ENCODE results near the gene GALNT17.
"Not testable (repeated sequence)": the region's sequence is repeated elsewhere in the genome, so short reads cannot be mapped to it uniquely, and the experiment has no call there.

GALNT17 gene

DNA sequence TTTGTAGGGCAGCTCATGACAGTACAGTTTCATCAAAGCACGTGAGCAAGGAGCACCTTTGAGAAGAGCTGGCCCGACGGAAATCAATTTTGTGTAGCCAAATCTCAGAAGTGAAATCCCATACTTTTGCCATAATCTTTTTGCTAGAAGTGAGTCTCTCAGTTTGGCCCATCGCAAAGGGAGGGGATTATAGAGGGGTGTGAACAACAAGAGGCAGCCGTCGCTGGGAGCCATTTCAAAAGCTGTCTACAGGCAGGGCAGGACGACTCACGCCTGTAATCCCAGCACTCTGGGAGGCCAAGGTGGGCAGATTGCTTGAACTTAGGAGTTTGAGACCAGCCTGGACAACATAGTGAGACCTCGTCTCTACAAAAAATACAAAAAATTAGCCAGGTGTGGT, 599.8 kb downstream of the GALNT17 start:
- Histone ChIP-seq H3K36me3 (ENCODE audit: insufficient read depth, low read length) (no peaks in the 10 kb centered on the region), H2AFZ (ENCODE audit: low read length) (no peak overlapping the region), H3K9me3 (ENCODE audit: insufficient read depth, low read depth, low read length) (no peaks in the 10 kb centered on the region), H3K27me3 (ENCODE audit: insufficient read depth, low read length, poor library complexity, severe bottlenecking) (no peaks in the 10 kb centered on the region), H4K20me1 (ENCODE audit: insufficient read depth, low read length, poor library complexity, severe bottlenecking) (no peaks in the 10 kb centered on the region), H3K9ac (ENCODE audit: low read depth, low read length, poor library complexity, severe bottlenecking) (no peak overlapping the region), H3K79me2 (ENCODE audit: insufficient read depth, low read length) (no peaks in the 10 kb centered on the region), H3K4me3 (ENCODE audit: low read length, poor library complexity, severe bottlenecking) (no peak overlapping the region), H3K9me2 (replicated peaks; ENCODE audit: low read depth, low read length) (no peaks in the 10 kb centered on the region), H3F3A (ENCODE audit: low read depth) (no peaks in the 10 kb centered on the region), H3K4me1 (ENCODE audit: insufficient read depth, low read length, poor library complexity, severe bottlenecking) (no peaks in the 10 kb centered on the region), H3K4me2 (ENCODE audit: low read depth, low read length, poor library complexity, severe bottlenecking) (no peak overlapping the region)
- TF ChIP-seq CTCF (conservative IDR thresholded peaks at IDR 0.05; ENCODE audit: low read length) (no peak), EZH2phosphoT487 (IDR thresholded peaks at IDR 0.05; ENCODE audit: borderline replicate concordance) (no peak)

GRCh38 chr7:71733107-71733870, 601.3 kb downstream of the GALNT17 start:
- Histone ChIP-seq H4K20me1 (ENCODE audit: insufficient read depth, low read length, poor library complexity, severe bottlenecking) (no peaks in the 10 kb centered on the region), H3K9me3 (ENCODE audit: insufficient read depth, low read depth, low read length) (no peaks in the 10 kb centered on the region), H3K27me3 (ENCODE audit: insufficient read depth, low read length, poor library complexity, severe bottlenecking) (no peaks in the 10 kb centered on the region), H2AFZ (ENCODE audit: low read length) (0 out of 2 replicates have a peak overlapping the region, but pooled peaks have one; percentile 55), H3K9me2 (replicated peaks; ENCODE audit: low read depth, low read length) (no peaks in the 10 kb centered on the region), H3K4me3 (ENCODE audit: low read length, poor library complexity, severe bottlenecking) (no peak overlapping the region), H3K79me2 (ENCODE audit: insufficient read depth, low read length) (no peaks in the 10 kb centered on the region), H3K4me2 (ENCODE audit: low read depth, low read length, poor library complexity, severe bottlenecking) (no peak overlapping the region), H3K36me3 (ENCODE audit: insufficient read depth, low read length) (no peaks in the 10 kb centered on the region), H3K4me1 (ENCODE audit: insufficient read depth, low read length, poor library complexity, severe bottlenecking) (no peaks in the 10 kb centered on the region), H3F3A (ENCODE audit: low read depth) (no peaks in the 10 kb centered on the region), H3K9ac (ENCODE audit: low read depth, low read length, poor library complexity, severe bottlenecking) (no peak overlapping the region)
- TF ChIP-seq CTCF (conservative IDR thresholded peaks at IDR 0.05; ENCODE audit: low read length) (peak; percentile 90), EZH2phosphoT487 (IDR thresholded peaks at IDR 0.05; ENCODE audit: borderline replicate concordance) (no peak)

DNA sequence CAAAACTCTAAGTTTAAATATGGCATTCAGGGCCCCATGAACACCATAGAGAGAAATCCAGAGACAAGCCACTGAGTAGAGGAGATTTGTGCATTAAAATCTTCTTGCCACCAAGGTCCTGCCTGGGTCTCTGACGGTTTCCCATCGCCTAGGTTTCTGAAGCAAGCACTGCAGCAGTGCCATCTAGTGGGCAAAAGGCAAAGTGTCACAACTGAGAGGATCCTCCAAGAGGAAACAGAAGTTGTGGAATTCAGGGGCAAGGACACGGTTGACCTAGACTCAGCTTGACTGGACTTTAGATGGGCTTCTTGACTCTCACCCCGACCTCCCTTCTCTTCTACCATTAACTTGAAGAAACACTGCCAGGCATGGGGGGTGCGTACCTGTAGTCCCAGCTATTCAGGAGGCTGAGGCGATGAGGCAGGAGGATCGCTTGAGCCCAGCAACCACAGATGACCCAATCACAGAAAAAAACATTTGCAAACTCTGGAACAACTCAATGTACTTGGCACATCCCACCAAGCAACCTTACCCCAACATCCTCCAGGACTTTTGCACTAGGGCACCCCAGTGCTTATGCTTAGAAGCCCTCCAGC, 604.1 kb downstream of the GALNT17 start:
- H3K36me3 ChIP-seq (ENCODE audit: insufficient read depth, low read length) = no peaks in the 10 kb centered on the region
- peak overlapping the region; percentile 45; the same call in 1 of the 2 replicates for H2AFZ ChIP-seq (ENCODE audit: low read length)
- H3K4me1 ChIP-seq (ENCODE audit: insufficient read depth, low read length, poor library complexity, severe bottlenecking) = no peaks in the 10 kb centered on the region
- no peaks in the 10 kb centered on the region for H3K9me2 ChIP-seq (replicated peaks; ENCODE audit: low read depth, low read length)
- no peaks in the 10 kb centered on the region for H3F3A ChIP-seq (ENCODE audit: low read depth)
- H4K20me1 ChIP-seq (ENCODE audit: insufficient read depth, low read length, poor library complexity, severe bottlenecking) = no peaks in the 10 kb centered on the region
- H3K79me2 ChIP-seq (ENCODE audit: insufficient read depth, low read length) = no peaks in the 10 kb centered on the region
- TF ChIP-seq CTCF (conservative IDR thresholded peaks at IDR 0.05; ENCODE audit: low read length) (peak; percentile 86), EZH2phosphoT487 (IDR thresholded peaks at IDR 0.05; ENCODE audit: borderline replicate concordance) (no peak)
- H3K27me3 ChIP-seq (ENCODE audit: insufficient read depth, low read length, poor library complexity, severe bottlenecking) = no peaks in the 10 kb centered on the region
- H3K4me2 ChIP-seq (ENCODE audit: low read depth, low read length, poor library complexity, severe bottlenecking) = no peak overlapping the region
- no peak overlapping the region for H3K4me3 ChIP-seq (ENCODE audit: low read length, poor library complexity, severe bottlenecking)
- H3K9me3 ChIP-seq (ENCODE audit: insufficient read depth, low read depth, low read length) = no peaks in the 10 kb centered on the region
- H3K9ac ChIP-seq (ENCODE audit: low read depth, low read length, poor library complexity, severe bottlenecking) = no peak overlapping the region

- not testable (repeated sequence) for H4K20me1 ChIP-seq (ENCODE audit: insufficient read depth, low read length, poor library complexity, severe bottlenecking); H2AFZ ChIP-seq (ENCODE audit: low read length); H3K36me3 ChIP-seq (ENCODE audit: insufficient read depth, low read length)
Observed at GRCh38 chr7:71737931-71738540, 606.1 kb downstream of the GALNT17 start.

More at GRCh38 chr7:71737931-71738540, 606.1 kb downstream of the GALNT17 start:
- H3K9ac ChIP-seq (ENCODE audit: low read depth, low read length, poor library complexity, severe bottlenecking); H3K4me3 ChIP-seq (ENCODE audit: low read length, poor library complexity, severe bottlenecking); H3K9me3 ChIP-seq (ENCODE audit: insufficient read depth, low read depth, low read length); H3K79me2 ChIP-seq (ENCODE audit: insufficient read depth, low read length); H3K9me2 ChIP-seq (replicated peaks; ENCODE audit: low read depth, low read length); H3K4me2 ChIP-seq (ENCODE audit: low read depth, low read length, poor library complexity, severe bottlenecking); H3K4me1 ChIP-seq (ENCODE audit: insufficient read depth, low read length, poor library complexity, severe bottlenecking); H3K27me3 ChIP-seq (ENCODE audit: insufficient read depth, low read length, poor library complexity, severe bottlenecking); H3F3A ChIP-seq (ENCODE audit: low read depth): not testable (repeated sequence)

Data from Loucy (cell line).